Stimulated activated CD4-positive, alpha-beta T cell treated with anti-CD3 and anti-CD28 coated beads, Interleukin-4, amount 100 ng/mL, for 4 hours (primary cell): Measurements from ENCODE around the gene STAM2.
A peak's percentile ranks its signal among the peaks of the same experiment; 100 is the strongest.
"Not testable (repeated sequence)": the region's sequence is repeated elsewhere in the genome, so short reads cannot be mapped to it uniquely, and the experiment has no call there.

Experiments used
- DNase-seq, 2 experiments: peaks; one replicate each; pipeline ENCODE4 v3.0.0-alpha.2; 2020

STAM2 gene

GRCh38 chr2:152175368-152176112 lies at the start of gene STAM2:
Gene STAM2 (minus strand): TSS chr2:152175763. CDS start chr2:152175642, 121 bp downstream.
- peak; percentile 90 to 92 for DNase-seq

GRCh38 chr2:152223977-152224376 lies 48.4 kb upstream of the STAM2 start:
- no peak for DNase-seq

GRCh38 chr2:152222975-152223637 lies 47.5 kb upstream of the STAM2 start:
- no peak for DNase-seq

- DNase-seq: no peak
Measured at GRCh38 chr2:152221839-152222238, 46.3 kb upstream of the STAM2 start.

GRCh38 chr2:152219077-152219828 lies 43.7 kb upstream of the STAM2 start:
- DNase-seq: no peak

- DNase-seq: no peak
Measured at GRCh38 chr2:152201466-152201830, 25.9 kb upstream of the STAM2 start.

- DNase-seq: peak in 1 of 2 experiments; percentile 1
Measured at GRCh38 chr2:152200565-152201465, 25.3 kb upstream of the STAM2 start.

GRCh38 chr2:152200101-152200500 lies 24.5 kb upstream of the STAM2 start:
- no peak for DNase-seq

- no peak for DNase-seq
Measured at GRCh38 chr2:152198499-152198898, 22.9 kb upstream of the STAM2 start.

- DNase-seq: not testable (repeated sequence)
Measured at GRCh38 chr2:152197508-152198284, 22.1 kb upstream of the STAM2 start.

- no peak for DNase-seq
Measured at GRCh38 chr2:152189622-152190495, 14.3 kb upstream of the STAM2 start.

- DNase-seq: not testable (repeated sequence)
Measured at GRCh38 chr2:152186808-152187207, 11.2 kb upstream of the STAM2 start.

- no peak for DNase-seq
Measured at GRCh38 chr2:152186262-152186661, 10.7 kb upstream of the STAM2 start.

GRCh38 chr2:152183401-152184073 lies 8.0 kb upstream of the STAM2 start:
- DNase-seq: no peak

- DNase-seq: not testable (repeated sequence)
Measured at GRCh38 chr2:152177667-152178066, 2.1 kb upstream of the STAM2 start.

GRCh38 chr2:152176113-152176714 lies 651 bp upstream of the STAM2 start:
- DNase-seq: no peak

GRCh38 chr2:152175012-152175367 lies 573 bp downstream of the STAM2 start:
- no peak for DNase-seq

- DNase-seq: no peak
Measured at GRCh38 chr2:152174574-152174973, 989 bp downstream of the STAM2 start.

- DNase-seq: no peak
Measured at GRCh38 chr2:152173831-152174230, 1.7 kb downstream of the STAM2 start.
